ENCODE results near the gene SNED1. TPM values are rescaled to one million over a fixed set of nuclear protein-coding genes. Genes with fewer than 3 reads are reported as not detected.
"Not testable (repeated sequence)": the region's sequence is repeated elsewhere in the genome, so short reads cannot be mapped to it uniquely, and the experiment has no call there.

The SNED1 gene
- total and polyA plus RNA-seq, 7 donors, result 0.69 to 37.1 (median 8.3) TPM

DNA sequence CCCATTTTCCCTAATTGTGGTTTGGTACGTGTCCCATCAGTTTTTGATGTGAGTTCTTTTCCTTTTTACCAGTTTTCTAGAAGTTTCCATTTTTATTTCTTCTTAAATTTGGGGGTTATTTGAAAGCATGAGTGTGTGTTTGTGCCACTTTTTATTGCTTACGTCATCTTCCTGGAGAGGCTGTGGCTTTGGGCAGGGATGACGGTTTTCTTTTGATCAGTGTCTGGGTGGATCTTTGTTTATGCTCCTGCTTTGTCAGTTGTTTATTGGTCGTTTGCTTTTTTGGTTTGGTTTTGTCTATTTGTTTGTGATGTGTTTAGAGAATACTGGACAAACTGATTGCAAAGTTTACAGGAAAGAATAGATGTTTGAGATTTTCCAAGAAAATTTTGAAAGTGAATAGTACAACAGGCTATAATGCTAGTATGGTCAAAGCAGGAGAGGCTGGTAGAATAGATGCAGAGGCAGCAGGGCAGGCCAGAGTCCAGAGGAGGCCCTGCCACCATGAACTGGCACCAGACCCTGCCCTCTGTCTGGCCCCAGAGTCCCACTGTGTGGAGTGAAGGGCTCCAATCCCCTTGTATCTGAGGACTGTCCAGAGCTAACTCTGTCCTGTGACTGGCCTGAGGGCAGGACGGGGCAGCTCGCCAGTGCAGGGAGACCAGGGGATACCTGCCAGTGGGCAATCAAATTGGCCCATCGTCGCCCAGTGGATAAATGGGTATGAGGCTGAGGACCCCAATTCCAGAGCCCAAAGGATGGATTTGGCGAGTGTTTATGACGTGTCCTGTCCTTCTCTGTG is 23.4 kb upstream of the SNED1 start:
- H3K27ac ChIP-seq, result no peak overlapping the region
- no peak overlapping the region for H3K4me3 ChIP-seq
- H3K4me1 ChIP-seq, result no peaks in the 10 kb centered on the region
- intact Hi-C loops (cut with DNase I), result no loop called here
- no peak for DNase-seq
- H3K36me3 ChIP-seq, result no peaks in the 10 kb centered on the region
- 58 to 69% methylated on average over 10 of the region's 10 CpGs for WGBS, 2 donors
- TF ChIP-seq POLR2A (IDR thresholded peaks at IDR 0.05) (no peak), EP300 (IDR thresholded peaks at IDR 0.05) (no peak), POLR2AphosphoS5 (IDR thresholded peaks at IDR 0.05) (no peak)
- TF ChIP-seq, protein P1, sequence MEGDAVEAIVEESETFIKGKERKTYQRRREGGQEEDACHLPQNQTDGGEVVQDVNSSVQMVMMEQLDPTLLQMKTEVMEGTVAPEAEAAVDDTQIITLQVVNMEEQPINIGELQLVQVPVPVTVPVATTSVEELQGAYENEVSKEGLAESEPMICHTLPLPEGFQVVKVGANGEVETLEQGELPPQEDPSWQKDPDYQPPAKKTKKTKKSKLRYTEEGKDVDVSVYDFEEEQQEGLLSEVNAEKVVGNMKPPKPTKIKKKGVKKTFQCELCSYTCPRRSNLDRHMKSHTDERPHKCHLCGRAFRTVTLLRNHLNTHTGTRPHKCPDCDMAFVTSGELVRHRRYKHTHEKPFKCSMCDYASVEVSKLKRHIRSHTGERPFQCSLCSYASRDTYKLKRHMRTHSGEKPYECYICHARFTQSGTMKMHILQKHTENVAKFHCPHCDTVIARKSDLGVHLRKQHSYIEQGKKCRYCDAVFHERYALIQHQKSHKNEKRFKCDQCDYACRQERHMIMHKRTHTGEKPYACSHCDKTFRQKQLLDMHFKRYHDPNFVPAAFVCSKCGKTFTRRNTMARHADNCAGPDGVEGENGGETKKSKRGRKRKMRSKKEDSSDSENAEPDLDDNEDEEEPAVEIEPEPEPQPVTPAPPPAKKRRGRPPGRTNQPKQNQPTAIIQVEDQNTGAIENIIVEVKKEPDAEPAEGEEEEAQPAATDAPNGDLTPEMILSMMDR (IDR thresholded peaks at IDR 0.05), result no peak
- no peaks in the 10 kb centered on the region for H3K9me3 ChIP-seq
- H3K27me3 ChIP-seq, result peaks cover 0 to 39% (median 7%) of the 10 kb centered on the region in 3 donors

DNA sequence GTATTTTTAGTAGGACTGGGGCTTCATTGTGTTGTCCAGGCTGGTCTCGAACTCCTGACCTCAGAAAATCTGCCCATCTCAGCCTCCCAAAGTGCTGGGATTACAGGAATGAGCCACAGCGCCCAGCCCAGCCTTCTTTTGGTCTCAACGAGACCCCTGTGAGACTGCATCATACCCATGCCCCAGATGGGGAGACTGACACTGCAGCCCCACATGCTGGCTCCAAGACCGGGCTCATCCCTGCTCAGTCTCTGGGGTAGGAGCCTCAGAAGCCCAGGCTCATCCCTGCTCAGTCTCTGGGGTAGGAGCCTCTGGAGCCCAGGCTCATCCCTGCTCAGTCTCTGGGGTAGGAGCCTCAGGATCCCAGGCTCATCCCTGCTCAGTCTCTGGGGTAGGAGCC is 22.5 kb upstream of the SNED1 start:
- H3K4me1 ChIP-seq; H3K4me3 ChIP-seq; H3K36me3 ChIP-seq; DNase-seq; intact Hi-C loops (cut with DNase I); H3K9me3 ChIP-seq; H3K27ac ChIP-seq: not testable (repeated sequence)
- H3K27me3 ChIP-seq, result peaks cover 0 to 38% (median 7%) of the 10 kb centered on the region in 3 donors
- 66 to 82% methylated on average over 4 of the region's 4 CpGs for WGBS, 2 donors

DNA sequence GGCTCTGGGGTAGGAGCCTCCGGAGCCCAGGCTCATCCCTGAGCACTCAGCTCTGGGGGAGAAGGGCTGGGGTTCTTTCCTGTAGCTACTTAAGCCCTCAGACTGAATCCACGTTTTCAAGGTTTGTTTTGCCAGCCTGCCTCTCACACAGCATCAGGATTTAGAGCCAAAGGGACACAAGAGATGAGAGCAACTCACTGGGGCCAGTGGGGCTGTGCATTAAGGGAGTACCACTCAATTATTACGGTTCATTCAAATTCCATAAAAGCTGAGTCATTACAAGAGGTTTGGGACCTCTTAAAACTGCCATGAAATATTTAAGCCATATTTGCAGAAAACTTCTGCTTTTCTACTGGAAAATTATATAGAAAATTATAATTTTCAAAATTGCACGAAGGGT is 17.1 kb upstream of the SNED1 start:
- Histone ChIP-seq H3K36me3 (no peaks in the 10 kb centered on the region), H3K9me3 (no peaks in the 10 kb centered on the region), H3K27me3 (peaks cover 0 to 29% (median 15%) of the 10 kb centered on the region in 3 donors), H3K4me1 (no peaks in the 10 kb centered on the region), H3K4me3 (no peak overlapping the region), H3K27ac (no peak overlapping the region)
- intact Hi-C loops (cut with DNase I), result no loop called here
- no peak for TF ChIP-seq POLR2AphosphoS5 (IDR thresholded peaks at IDR 0.05)
- DNase-seq, result no peak
- WGBS, 2 donors, result 40 to 46% methylated on average over 4 of the region's 4 CpGs

DNA sequence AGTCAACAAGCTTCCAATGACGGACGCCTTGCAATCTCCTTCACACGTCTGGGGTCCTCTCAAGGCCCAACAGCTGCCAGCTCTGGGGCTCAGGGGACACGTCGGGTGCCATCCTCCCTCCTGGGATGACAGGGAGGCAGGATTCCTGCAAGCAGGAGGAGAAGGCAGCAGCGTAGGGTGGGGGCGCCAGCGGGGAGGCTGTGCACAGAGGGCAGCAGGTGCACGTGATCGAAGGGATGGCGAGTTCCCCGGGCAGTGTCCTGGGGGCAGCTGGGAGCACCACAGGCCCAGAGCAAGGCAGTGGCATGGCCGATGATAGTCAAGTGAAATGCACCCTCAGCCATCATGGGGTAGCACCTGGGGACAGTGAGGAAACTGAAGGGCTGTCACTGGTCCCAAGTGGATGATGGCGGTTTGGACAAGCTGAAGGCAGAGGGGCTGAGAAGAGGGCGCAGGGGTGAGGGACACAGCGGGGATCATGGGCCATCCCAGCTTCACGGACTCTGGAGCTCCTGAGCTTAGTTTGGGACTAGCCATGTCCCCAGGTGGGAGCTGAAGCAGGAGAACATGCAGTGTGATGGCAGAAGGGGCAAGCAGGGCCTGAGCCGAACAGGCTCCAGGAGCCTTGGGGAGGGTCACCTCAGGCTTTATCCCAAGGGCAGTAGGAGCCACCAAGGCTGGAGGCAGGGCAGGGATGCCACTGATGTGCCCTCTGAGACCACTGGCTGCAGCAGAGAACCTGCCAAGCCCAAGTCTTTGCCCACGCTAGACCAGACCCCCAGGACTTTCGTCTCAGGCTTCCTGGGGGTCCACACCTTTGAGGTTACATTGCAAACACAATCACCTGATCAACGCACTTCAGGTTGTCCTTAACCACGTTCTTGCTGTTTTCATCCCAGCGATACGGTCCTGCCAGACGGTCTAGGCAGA is 16.3 kb upstream of the SNED1 start:
- Histone ChIP-seq H3K4me3 (no peak overlapping the region), H3K27me3 (peaks cover 0 to 37% (median 17%) of the 10 kb centered on the region in 3 donors), H3K4me1 (peaks cover 0 to 4% (median 0%) of the 10 kb centered on the region in 4 donors), H3K36me3 (no peaks in the 10 kb centered on the region), H3K27ac (no peak overlapping the region), H3K9me3 (no peaks in the 10 kb centered on the region)
- TF ChIP-seq, protein P1 (IDR thresholded peaks at IDR 0.05), result no peak
- TF ChIP-seq POLR2A (IDR thresholded peaks at IDR 0.05) (no peak), EP300 (IDR thresholded peaks at IDR 0.05) (no peak)
- peak; percentile 52 for DNase-seq
- 75 to 86% methylated on average over 25 of the region's 25 CpGs for WGBS, 2 donors
- intact Hi-C loops (cut with DNase I), result no loop called here

DNA sequence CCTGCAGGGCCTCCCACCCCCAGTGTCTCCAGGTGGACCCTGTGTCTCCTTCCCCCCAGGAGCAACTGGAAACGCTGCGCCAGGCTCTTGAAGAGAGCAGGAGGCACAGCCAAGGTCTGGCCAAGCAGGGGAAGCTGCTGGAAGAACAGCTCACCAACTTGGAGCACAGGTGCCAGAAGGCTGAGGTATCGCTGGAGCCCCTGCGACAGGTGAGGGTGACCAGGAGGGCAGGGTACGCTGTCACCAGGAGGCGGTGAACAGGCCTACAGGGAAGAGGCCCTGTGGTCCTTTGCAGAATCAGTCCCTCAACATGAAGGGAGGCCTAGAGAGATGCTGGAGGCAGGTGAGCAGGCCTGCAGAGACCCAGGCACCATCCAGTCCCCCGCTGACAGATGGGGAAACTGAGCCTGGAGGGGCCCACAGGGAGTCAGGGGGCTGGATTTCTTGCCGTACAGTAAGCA is 15.6 kb upstream of the SNED1 start:
- intact Hi-C loops (cut with DNase I), result no loop called here
- Histone ChIP-seq H3K27ac (no peak overlapping the region), H3K4me1 (peaks cover 0 to 9% (median 3%) of the 10 kb centered on the region in 4 donors), H3K9me3 (peaks cover 0 to 2% (median 0%) of the 10 kb centered on the region in 4 donors), H3K27me3 (peaks cover 0 to 38% (median 17%) of the 10 kb centered on the region in 3 donors), H3K4me3 (no peak overlapping the region), H3K36me3 (no peaks in the 10 kb centered on the region)
- TF ChIP-seq, protein P1 (IDR thresholded peaks at IDR 0.05), result no peak
- TF ChIP-seq POLR2A (IDR thresholded peaks at IDR 0.05) (no peak), POLR2AphosphoS5 (IDR thresholded peaks at IDR 0.05) (no peak), EP300 (IDR thresholded peaks at IDR 0.05) (no peak)
- peak; percentile 57 for DNase-seq
- 85 to 86% methylated on average over 8 of the region's 8 CpGs for WGBS, 2 donors

All from sigmoid colon (tissue), 7 donors.